Spleen (tissue), 11 donors: ENCODE data around the gene BFSP1. TPM values are rescaled to one million over a fixed set of nuclear protein-coding genes. Genes with fewer than 3 reads are reported as not detected.

Source experiments
- DNase-seq: peaks from one replicate; pipeline ENCODE4 v3.0.0-alpha.2; 2020
- H3K27ac ChIP-seq, 8 donors: fragments of 200-600 bp; sonication (generic) in 7 of 8; 1 replicate in 4 of 8; 2 replicates in 4 of 8; pipeline versions ENCODE4 v1.5.0 to v1.8.0; 2016 to 2021; ENCODE audit warnings: inconsistent platforms in 4 of 8, mild to moderate bottlenecking in 4 of 8, moderate library complexity in 1 of 8
- H3K27me3 ChIP-seq, 7 donors: fragments of 200-600 bp; sonication (generic) in 6 of 7; replicated peaks in 1 of 7; 1 replicate in 4 of 7; 2 replicates in 3 of 7; pipeline versions ENCODE4 v1.5.0 to v1.8.0; 2016 to 2021; ENCODE audit warnings: inconsistent platforms in 3 of 7, mild to moderate bottlenecking in 1 of 7
- H3K36me3 ChIP-seq, 6 donors: fragments of 200-600 bp; sonication (generic) in 5 of 6; 1 replicate in 4 of 6; 2 replicates in 2 of 6; pipeline versions ENCODE4 v1.5.0 to v1.8.0; 2016 to 2021; ENCODE audit warnings: inconsistent platforms in 2 of 6
- H3K4me1 ChIP-seq, 6 donors: fragments of 200-600 bp; sonication (generic) in 5 of 6; 1 replicate in 3 of 6; 2 replicates in 3 of 6; pipeline versions ENCODE4 v1.5.0 to v1.8.0; 2016 to 2021; ENCODE audit warnings: inconsistent platforms in 3 of 6
- H3K4me3 ChIP-seq, 8 donors: fragments of 200-600 bp; sonication (generic) in 7 of 8; 1 replicate in 4 of 8; 2 replicates in 4 of 8; pipeline versions ENCODE4 v1.5.0 to v1.8.0; 2016 to 2021; ENCODE audit warnings: inconsistent platforms in 4 of 8, mild to moderate bottlenecking in 4 of 8, moderate library complexity in 2 of 8
- H3K9me3 ChIP-seq, 8 donors: fragments of 200-600 bp; sonication (generic) in 7 of 8; 1 replicate in 4 of 8; 2 replicates in 4 of 8; pipeline versions ENCODE4 v1.5.0 to v1.8.0; 2016 to 2021; ENCODE audit warnings: inconsistent platforms in 4 of 8
- CTCF ChIP-seq, 11 experiments: fragments of 200-600 bp in 7 of 11; fragments of 450-650 bp in 4 of 11; sonication (generic) in 4 of 11; IDR thresholded peaks in 8 of 11; conservative IDR thresholded peaks in 3 of 11; 1 replicate in 7 of 11; 2 replicates in 4 of 11; pipeline versions ENCODE4 v1.4.0 to v1.8.0; 2016 to 2021; ENCODE audit warnings: antibody characterized with exemption in 11 of 11, inconsistent platforms in 4 of 11, mild to moderate bottlenecking in 1 of 11
- POLR2A ChIP-seq, 3 donors: fragments of 450-650 bp; IDR thresholded peaks; one replicate each; pipeline ENCODE4 v1.5.1; 2017; ENCODE audit warnings: antibody characterized with exemption in 3 of 3, mild to moderate bottlenecking in 1 of 3
- POLR2AphosphoS5 ChIP-seq, 3 donors: sonication (generic); formaldehyde crosslinking; IDR thresholded peaks; one replicate each; pipeline ENCODE4 v1.5.1; 2017; ENCODE audit warnings: antibody characterized with exemption in 3 of 3
- WGBS, 5 donors: extraction: QIAGEN DNeasy Blood & Tissue Kit in 3 of 5; methylation state at CpG; one replicate each; pipeline versions ENCODE4 v1.1.5 to v1.1.7; 2013 to 2018; 5-methylcytosine and 5-hydroxymethylcytosine counted together
- intact Hi-C: fragments of 100-400 bp; cut with DNase I; formaldehyde crosslinking; loops from one replicate; pipeline ENCODE4 v1.15.0; 2023; ENCODE audit warnings: low total_unique reads
- polyA plus RNA-seq, 3 donors: library from polyadenylated mRNA; stranded (reverse); fragments of 200-250 nt; gene quantifications; one replicate each; pipeline ENCODE4 v1.2.1, GENCODE V29; 2013
- total RNA-seq, 7 donors: library from RNA; depleted of rRNA in 3 of 7; stranded (reverse); fragments of >200 nt in 3 of 7; fragmentation: NEBNext Ultra II Directional in 4 of 7; extraction: Animal tissue kit (Norgen Biotek cat#: 25700) in 4 of 7; gene quantifications; one replicate each; pipeline versions ENCODE4 v1.1.0 to v1.2.1, GENCODE V29; 2016 to 2021
- donor health status: healthy with polysubstance abuse.
- donor health status: DM: no; HTN: no; CAD: no; lungs with moderate emphysema.
- donor health status: DM: no; HTN: no; CAD: no.
- donor health status: Bipolar disorder and iron deficiency.
- donor health status: healthy.
- donor health status: DM: no; HTN: no; CAD: no.
- donor health status: DM: yes; HTN: yes; CAD: no.

Gene BFSP1
- total and polyA plus RNA-seq, 10 donors, result 0.13 to 0.86 (median 0.41) TPM

- Histone ChIP-seq H3K27ac (no peak overlapping the region), H3K9me3 (no peaks in the 10 kb centered on the region), H3K4me1 (peaks cover 0 to 11% (median 2%) of the 10 kb centered on the region in 6 donors), H3K36me3 (no peaks in the 10 kb centered on the region), H3K27me3 (no peaks in the 10 kb centered on the region), H3K4me3 (no peak overlapping the region)
- 20 to 30% (median 25%) methylated on average over 3 of the region's 3 CpGs for WGBS, 5 donors
- DNase-seq, result no peak
- intact Hi-C loops, result no loop called here
- no peak for TF ChIP-seq CTCF (IDR thresholded peaks at IDR 0.05 in 8 of 11, conservative IDR thresholded peaks at IDR 0.05 in 3 of 11)
- no peak for TF ChIP-seq POLR2A (IDR thresholded peaks at IDR 0.05)
- TF ChIP-seq POLR2AphosphoS5 (IDR thresholded peaks at IDR 0.05), result no peak
Observed at GRCh38 chr20:17520583-17520982, 10.6 kb downstream of the BFSP1 start.

GRCh38 chr20:17519606-17520285, 11.4 kb downstream of the BFSP1 start:
- DNase-seq, result no peak
- H3K36me3 ChIP-seq, result no peaks in the 10 kb centered on the region
- no peak overlapping the region for H3K4me3 ChIP-seq
- WGBS, 5 donors, result 80 to 92% (median 89%) methylated on average over 7 of the region's 7 CpGs
- no peak overlapping the region for H3K27ac ChIP-seq
- H3K9me3 ChIP-seq, result no peaks in the 10 kb centered on the region
- no peak for TF ChIP-seq POLR2A (IDR thresholded peaks at IDR 0.05)
- no peak for TF ChIP-seq CTCF (IDR thresholded peaks at IDR 0.05 in 8 of 11, conservative IDR thresholded peaks at IDR 0.05 in 3 of 11)
- TF ChIP-seq POLR2AphosphoS5 (IDR thresholded peaks at IDR 0.05), result no peak
- no peaks in the 10 kb centered on the region for H3K27me3 ChIP-seq
- intact Hi-C loops, result no loop called here
- H3K4me1 ChIP-seq, result peaks cover 0 to 11% (median 2%) of the 10 kb centered on the region in 6 donors

- Histone ChIP-seq H3K4me3 (no peak overlapping the region), H3K36me3 (no peaks in the 10 kb centered on the region), H3K4me1 (peaks cover 0 to 11% (median 2%) of the 10 kb centered on the region in 6 donors), H3K27me3 (no peaks in the 10 kb centered on the region), H3K27ac (no peak overlapping the region), H3K9me3 (no peaks in the 10 kb centered on the region)
- intact Hi-C loops, result no loop called here
- TF ChIP-seq POLR2A (IDR thresholded peaks at IDR 0.05) (no peak), POLR2AphosphoS5 (IDR thresholded peaks at IDR 0.05) (no peak), CTCF (IDR thresholded peaks at IDR 0.05 in 8 of 11, conservative IDR thresholded peaks at IDR 0.05 in 3 of 11) (no peak)
- DNase-seq, result no peak
- WGBS, 5 donors, result 63 to 78% (median 67%) methylated on average over 11 to 14 of the region's 14 CpGs
Observed at GRCh38 chr20:17518339-17519052, 12.7 kb downstream of the BFSP1 start.

- no peaks in the 10 kb centered on the region for H3K27me3 ChIP-seq
- WGBS, 5 donors, result 90 to 98% (median 95%) methylated on average over 3 of the region's 3 CpGs
- no peak overlapping the region for H3K4me3 ChIP-seq
- TF ChIP-seq CTCF (IDR thresholded peaks at IDR 0.05 in 8 of 11, conservative IDR thresholded peaks at IDR 0.05 in 3 of 11) (no peak), POLR2AphosphoS5 (IDR thresholded peaks at IDR 0.05) (no peak), POLR2A (IDR thresholded peaks at IDR 0.05) (no peak)
- no peak overlapping the region for H3K27ac ChIP-seq
- H3K4me1 ChIP-seq, result peaks cover 0 to 11% (median 0%) of the 10 kb centered on the region in 6 donors
- intact Hi-C loops, result no loop called here
- no peak for DNase-seq
- H3K36me3 ChIP-seq, result no peaks in the 10 kb centered on the region
- no peaks in the 10 kb centered on the region for H3K9me3 ChIP-seq
Observed at GRCh38 chr20:17515053-17515452, 16.1 kb downstream of the BFSP1 start.
